Measurements from ENCODE around the gene GRPR.
"Not testable (repeated sequence)": the region's sequence is repeated elsewhere in the genome, so short reads cannot be mapped to it uniquely, and the experiment has no call there.

Gene GRPR

GRCh38 chrX:16137416-16138107, 14.2 kb downstream of the GRPR start:
- no peak for DNase-seq (ENCODE audit: low spot score)

GRCh38 chrX:16138108-16138427, 14.7 kb downstream of the GRPR start:
- no peak for DNase-seq (ENCODE audit: low spot score)

- no peak for DNase-seq (ENCODE audit: low spot score)
These were observed 17.1 kb downstream of the GRPR start for GRCh38 chrX:16140448-16140847.

- DNase-seq (ENCODE audit: low spot score) = no peak
These were observed 17.6 kb downstream of the GRPR start for GRCh38 chrX:16140983-16141382.

GRCh38 chrX:16141422-16142245, 18.3 kb downstream of the GRPR start:
- DNase-seq (ENCODE audit: low spot score) = no peak

GRCh38 chrX:16142246-16142558, 18.8 kb downstream of the GRPR start:
- no peak for DNase-seq (ENCODE audit: low spot score)

GRCh38 chrX:16143968-16144367, 20.6 kb downstream of the GRPR start:
- DNase-seq (ENCODE audit: low spot score) = no peak

GRCh38 chrX:16144420-16144819, 21.1 kb downstream of the GRPR start:
- no peak for DNase-seq (ENCODE audit: low spot score)

GRCh38 chrX:16145093-16145492, 21.7 kb downstream of the GRPR start:
- not testable (repeated sequence) for DNase-seq (ENCODE audit: low spot score)

GRCh38 chrX:16145656-16146055, 22.3 kb downstream of the GRPR start:
- DNase-seq (ENCODE audit: low spot score) = no peak

- no peak for DNase-seq (ENCODE audit: low spot score)
These were observed 25.5 kb downstream of the GRPR start for GRCh38 chrX:16148896-16149295.

GRCh38 chrX:16155581-16156096, 32.3 kb downstream of the GRPR start:
- DNase-seq (ENCODE audit: low spot score) = no peak

- DNase-seq (ENCODE audit: low spot score) = no peak
These were observed 33.4 kb downstream of the GRPR start for GRCh38 chrX:16156692-16157331.

- DNase-seq (ENCODE audit: low spot score) = no peak
These were observed 37.4 kb downstream of the GRPR start for GRCh38 chrX:16160729-16161128.

GRCh38 chrX:16161173-16161572, 37.8 kb downstream of the GRPR start:
- DNase-seq (ENCODE audit: low spot score) = not testable (repeated sequence)

- no peak for DNase-seq (ENCODE audit: low spot score)
These were observed 39.0 kb downstream of the GRPR start for GRCh38 chrX:16162391-16162790.

- DNase-seq (ENCODE audit: low spot score) = no peak
These were observed 41.4 kb downstream of the GRPR start for GRCh38 chrX:16164748-16165147.

GRCh38 chrX:16167181-16167580, 43.8 kb downstream of the GRPR start, which contains the start of gene MAGEB17:
MAGEB17 (plus strand) TSS chrX:16167481; CDS start chrX:16170383, 2,902 bp downstream.
- DNase-seq (ENCODE audit: low spot score) = no peak

- no peak for DNase-seq (ENCODE audit: low spot score)
These were observed 47.7 kb downstream of the GRPR start for GRCh38 chrX:16171039-16171438.

GRCh38 chrX:16171944-16172343, 48.6 kb downstream of the GRPR start:
- DNase-seq (ENCODE audit: low spot score) = no peak

GRCh38 chrX:16172391-16172790, 49.0 kb downstream of the GRPR start:
- no peak for DNase-seq (ENCODE audit: low spot score)

GRCh38 chrX:16175329-16176061, 52.1 kb downstream of the GRPR start:
- DNase-seq (ENCODE audit: low spot score) = no peak
